GM18499 (cell line): ENCODE measurements around the gene MTHFR.

Experiments used
- ATAC-seq: cut with Tn5 transposase; IDR thresholded peaks from one replicate; pipeline ENCODE4 v1.9.1; 2021; ENCODE audit warnings: moderate number of reproducible peaks; ENCODE audit not compliant: insufficient read depth, unreplicated experiment

Gene MTHFR

DNA sequence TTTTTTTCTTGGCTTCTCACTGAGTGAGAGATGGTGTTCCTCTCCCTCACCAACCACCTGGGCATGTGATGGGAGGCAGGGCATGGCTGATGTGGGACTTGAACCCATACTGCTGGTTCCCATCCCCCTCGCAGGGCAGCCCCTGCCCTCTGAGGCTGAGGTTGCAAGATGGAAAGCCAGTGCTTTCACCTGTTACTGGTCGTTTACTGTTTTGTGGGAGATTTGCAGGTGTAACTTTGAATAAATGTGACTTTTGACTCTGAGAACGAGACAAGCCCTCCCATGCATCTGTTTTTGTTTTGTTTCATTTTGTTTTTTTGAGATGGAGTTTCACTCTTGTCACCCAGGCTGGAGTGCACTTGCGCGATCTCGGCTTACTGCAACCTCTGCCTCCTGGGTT is 22.2 kb downstream of the MTHFR start:
- no peak for ATAC-seq

GRCh38 chr1:11782127-11782708 is 23.5 kb downstream of the MTHFR start:
- ATAC-seq, result no peak

DNA sequence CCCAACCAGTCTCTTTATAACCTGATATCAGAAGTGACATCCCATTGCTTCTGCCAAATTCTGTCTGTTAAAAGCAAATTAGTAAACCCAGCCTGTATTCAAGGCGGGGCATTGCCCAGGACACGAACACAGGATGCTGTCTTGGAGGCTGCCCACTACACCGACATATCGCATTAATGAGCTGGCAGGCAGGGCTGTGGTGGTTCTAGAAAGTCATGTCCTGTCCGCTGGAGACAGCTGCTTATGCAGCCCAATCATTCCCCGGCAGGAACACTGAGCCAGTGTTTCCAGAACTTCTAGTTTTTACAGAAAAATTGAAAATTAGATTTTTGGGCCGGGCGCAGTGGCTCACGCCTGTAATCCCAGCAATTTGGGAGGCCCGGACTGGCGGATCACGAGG is 24.5 kb downstream of the MTHFR start:
- ATAC-seq, result no peak

- ATAC-seq, result no peak
Measured at GRCh38 chr1:11780380-11781147, 25.2 kb downstream of the MTHFR start.

GRCh38 chr1:11779715-11780379 is 25.9 kb downstream of the MTHFR start:
- no peak for ATAC-seq

DNA sequence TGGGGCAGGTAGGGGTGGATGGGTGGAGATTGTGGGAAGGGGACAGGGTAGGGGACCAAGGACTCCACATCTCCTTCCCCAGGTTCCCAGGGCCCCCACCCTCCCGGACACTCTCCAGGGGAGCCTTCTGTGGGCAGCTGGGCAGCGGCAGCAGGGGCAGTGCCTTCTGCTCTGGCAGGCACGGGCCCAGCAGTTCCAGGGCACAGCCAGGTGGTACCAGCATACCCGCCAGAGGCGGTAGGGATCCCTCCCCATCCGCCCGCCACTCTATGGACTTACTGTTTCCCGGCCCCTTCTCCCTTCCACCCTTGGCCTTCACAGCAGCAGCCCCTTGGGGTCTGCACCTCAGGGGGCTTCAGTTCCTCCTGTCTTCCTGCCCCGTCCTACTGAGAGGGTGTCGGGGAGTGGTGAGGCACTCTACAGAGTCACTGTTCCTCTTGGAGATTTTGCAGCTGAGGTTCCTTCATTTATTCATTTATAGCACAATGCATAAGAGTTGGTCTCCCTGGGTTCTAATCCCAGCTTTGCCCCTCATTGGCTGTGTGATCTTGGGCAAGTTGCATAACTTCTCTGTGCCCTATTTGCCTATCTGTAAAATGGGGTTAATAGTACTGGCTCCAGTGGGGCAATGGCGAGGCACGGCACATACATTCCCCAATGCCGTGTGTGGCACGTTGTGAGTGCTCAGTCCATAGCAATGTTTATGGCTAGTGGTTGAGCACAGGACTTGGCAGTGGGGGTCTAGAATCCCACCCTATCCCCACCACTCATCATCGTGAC is 26.7 kb downstream of the MTHFR start:
- ATAC-seq, result no peak

DNA sequence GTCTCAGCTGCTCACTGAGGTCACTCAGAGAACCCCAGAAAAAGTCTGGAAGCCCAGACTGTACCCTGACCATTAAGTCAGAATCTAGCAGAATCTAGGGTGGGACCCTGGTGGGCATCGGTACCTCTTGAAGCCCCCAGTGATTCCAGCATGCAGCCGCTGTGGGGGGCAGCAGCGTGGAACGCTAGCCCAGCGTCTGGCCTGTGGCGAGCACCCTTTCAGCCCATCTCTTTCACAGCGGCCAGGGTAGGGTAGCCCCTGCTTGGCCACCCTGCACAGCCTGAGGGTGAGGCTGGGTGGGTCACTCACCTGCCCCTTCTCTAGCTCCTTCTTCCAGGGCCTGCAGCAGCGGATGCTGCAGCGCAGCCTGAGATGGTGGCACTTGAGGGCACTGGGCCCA is 27.4 kb downstream of the MTHFR start:
- no peak for ATAC-seq

DNA sequence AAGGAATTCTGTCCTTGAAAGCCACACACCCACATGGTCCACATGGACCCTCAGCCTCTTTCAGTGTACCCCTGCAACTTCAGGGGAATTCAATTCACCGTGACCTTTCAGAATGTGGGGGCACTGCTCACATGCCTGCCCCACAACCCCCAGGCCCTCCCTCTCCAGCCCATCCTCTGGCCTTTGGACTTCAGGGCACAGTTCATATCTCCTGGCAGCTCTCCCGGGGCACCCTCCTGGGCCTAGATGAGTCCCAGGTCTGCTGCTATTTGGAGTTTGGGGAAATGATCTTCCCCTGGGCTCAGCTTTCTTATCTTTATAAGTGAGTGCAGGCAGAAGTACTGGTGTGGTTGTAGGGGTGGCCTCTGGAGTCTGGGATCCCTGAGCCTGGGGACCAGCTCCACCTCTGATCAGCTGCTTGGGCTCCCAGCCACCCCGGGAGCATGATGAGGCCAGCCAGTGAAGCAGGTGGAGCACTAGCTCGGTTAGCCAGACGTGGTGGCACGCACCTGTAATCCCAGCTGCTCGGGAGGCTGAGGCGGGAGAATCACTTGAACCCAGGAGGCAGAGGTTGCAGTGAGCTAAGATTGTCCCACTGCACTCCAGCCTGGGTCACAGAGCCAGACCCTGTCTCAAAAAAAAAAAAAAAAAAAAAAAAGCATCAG is 28.0 kb downstream of the MTHFR start:
- ATAC-seq, result no peak

- ATAC-seq, result no peak
Measured at GRCh38 chr1:11774753-11775152, 31.0 kb downstream of the MTHFR start.

- no peak for ATAC-seq
Measured at GRCh38 chr1:11772458-11772857, 33.3 kb downstream of the MTHFR start.

- ATAC-seq, result no peak
Measured at GRCh38 chr1:11771481-11772043, 34.2 kb downstream of the MTHFR start.

DNA sequence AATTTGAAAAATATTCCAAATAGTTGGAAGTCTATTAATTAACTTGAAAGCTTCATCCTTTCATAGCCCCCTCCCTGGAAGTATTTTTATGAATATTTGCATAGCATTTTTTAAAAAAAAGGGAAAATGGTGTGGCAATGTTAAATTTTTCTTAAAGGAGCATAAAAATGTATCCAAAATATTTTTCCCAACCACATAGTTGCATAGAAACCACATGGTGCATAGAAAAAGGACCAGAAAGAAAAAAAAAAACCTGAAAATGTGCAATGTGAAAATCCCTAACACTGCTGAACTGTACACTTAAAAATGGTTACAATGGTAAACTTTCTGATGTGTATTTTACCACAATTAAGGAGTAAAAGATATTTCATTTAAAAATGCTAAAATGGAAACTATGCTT is 35.8 kb downstream of the MTHFR start:
- no peak for ATAC-seq

GRCh38 chr1:11769274-11769673 is 36.5 kb downstream of the MTHFR start:
- no peak for ATAC-seq

DNA sequence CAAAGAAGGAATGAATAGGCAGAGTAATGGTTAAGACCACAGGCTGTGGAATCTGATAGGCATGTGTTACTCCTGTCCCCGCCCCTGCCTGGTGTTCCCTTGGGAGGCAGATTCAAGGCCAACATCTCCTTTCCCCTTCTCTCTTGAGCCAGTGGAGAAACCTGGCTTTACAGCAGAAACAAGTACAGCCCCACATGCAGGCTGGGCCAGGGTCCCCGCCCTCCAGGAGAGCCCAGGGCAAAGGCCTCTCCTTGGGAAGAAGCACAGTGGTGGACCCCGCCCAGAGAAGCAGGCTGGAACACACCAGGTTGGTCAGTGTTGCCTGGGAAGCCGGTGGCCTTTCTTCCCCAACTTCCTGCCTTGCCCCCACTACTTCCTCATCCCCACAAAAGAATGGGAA is 36.9 kb downstream of the MTHFR start:
- ATAC-seq, result no peak

GRCh38 chr1:11767922-11768704 is 37.7 kb downstream of the MTHFR start:
- ATAC-seq, result no peak

DNA sequence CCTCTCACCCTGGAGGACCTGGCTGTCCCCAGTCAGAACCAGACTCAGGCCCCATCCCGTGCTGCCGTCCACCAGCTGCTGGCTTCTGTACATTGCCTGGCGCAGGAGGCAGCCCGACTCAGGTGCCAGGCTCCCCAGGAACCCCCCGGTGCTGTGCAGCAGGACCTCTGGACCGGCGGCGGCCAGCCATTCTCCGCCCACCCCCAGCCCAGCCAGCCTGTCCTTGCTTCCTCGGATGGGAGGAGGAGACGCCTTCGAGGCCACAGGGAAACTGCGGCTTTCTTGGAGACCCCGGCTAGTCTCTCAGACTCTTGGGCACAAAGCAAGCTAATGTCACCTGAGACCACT is 39.4 kb downstream of the MTHFR start:
- ATAC-seq, result no peak

GRCh38 chr1:11765661-11766428 is 39.9 kb downstream of the MTHFR start:
- no peak for ATAC-seq

GRCh38 chr1:11764519-11764918 is 41.2 kb downstream of the MTHFR start:
- ATAC-seq, result no peak

- no peak for ATAC-seq
Measured at GRCh38 chr1:11764115-11764514, 41.6 kb downstream of the MTHFR start.
